AG04450 (cell line): Measurements from ENCODE around the gene NUDT9. TPM values are rescaled to one million over a fixed set of nuclear protein-coding genes. Genes with fewer than 3 reads are reported as not detected.
"Not testable (repeated sequence)": the region's sequence is repeated elsewhere in the genome, so short reads cannot be mapped to it uniquely, and the experiment has no call there.

Experiments used
- CTCF ChIA-PET: fragments of 300-600, 350-600 bp; formaldehyde crosslinking; extraction: SDS; loops from one replicate; lab custom pipeline; 2022; ENCODE audit warnings: antibody characterized with exemption, inconsistent platforms; lab: Charles Lee
- POLR2A ChIA-PET: fragments of 350-600 bp; formaldehyde crosslinking; extraction: SDS; loops from one replicate; lab custom pipeline; 2021; ENCODE audit warnings: antibody characterized with exemption, inconsistent platforms; lab: Yijun Ruan, JAX
- DNase-seq: peaks from one replicate; pipeline ENCODE4 v3.0.0-alpha.2; 2011; ENCODE audit warnings: low read depth, low spot score
- H3K27ac ChIP-seq: one replicate; pipeline ENCODE4 v1.5.1; 2012; ENCODE audit warnings: low read depth, low read length, control low read depth
- H3K27me3 ChIP-seq: one replicate; pipeline ENCODE4 v1.6.0; 2012; ENCODE audit warnings: low read length; ENCODE audit not compliant: control insufficient read depth, insufficient read depth
- H3K4me3 ChIP-seq: 2 replicates; pipeline ENCODE4 v1.5.1; 2011; ENCODE audit warnings: mild to moderate bottlenecking, low read depth, low read length, control low read depth
- H3K9me3 ChIP-seq: 2 replicates; pipeline ENCODE4 v1.5.1; 2012; ENCODE audit warnings: low read length; ENCODE audit not compliant: control insufficient read depth, insufficient read depth
- CTCF ChIP-seq: IDR thresholded peaks from 2 replicates; pipeline ENCODE4 v1.5.1; 2011; ENCODE audit warnings: low read depth, low read length, control low read depth, inconsistent platforms
- polyA plus RNA-seq: library from polyadenylated mRNA; depleted of rRNA; stranded (reverse); fragments of >200 nt; gene quantifications from 2 replicates; pipeline ENCODE4 v1.2.3, GENCODE V29; 2011

NUDT9 gene
- polyA plus RNA-seq, 1 experiment = 31.4 TPM

GRCh38 chr4:87490664-87491369, 68.4 kb downstream of the NUDT9 start:
- H3K27me3 ChIP-seq = no peaks in the 10 kb centered on the region
- H3K4me3 ChIP-seq = no peak overlapping the region
- TF ChIP-seq CTCF = no peak
- no peak for DNase-seq
- H3K27ac ChIP-seq = no peak overlapping the region
- POLR2A ChIA-PET = no interaction called here
- peaks cover 11% of the 10 kb centered on the region for H3K9me3 ChIP-seq
- CTCF ChIA-PET = interaction anchor here (0.9 kb wide), 1 partner anchor 9 kb away, joined by 3 read pairs; no protein-coding TSS in a partner anchor

GRCh38 chr4:87491436-87491835, 69.1 kb downstream of the NUDT9 start:
- peaks cover 11% of the 10 kb centered on the region for H3K9me3 ChIP-seq
- TF ChIP-seq CTCF = no peak
- POLR2A ChIA-PET = no interaction called here
- no peaks in the 10 kb centered on the region for H3K27me3 ChIP-seq
- H3K27ac ChIP-seq = no peak overlapping the region
- CTCF ChIA-PET = no interaction called here
- DNase-seq = no peak
- H3K4me3 ChIP-seq = no peak overlapping the region

- POLR2A ChIA-PET, H3K27ac ChIP-seq, CTCF ChIA-PET, DNase-seq, H3K4me3 ChIP-seq, H3K27me3 ChIP-seq: not testable (repeated sequence)
- peaks cover 11% of the 10 kb centered on the region for H3K9me3 ChIP-seq
Observed at GRCh38 chr4:87491851-87492250, 69.5 kb downstream of the NUDT9 start.

- no peak for TF ChIP-seq CTCF
- Histone ChIP-seq H3K4me3 (no peak overlapping the region), H3K27ac (no peak overlapping the region), H3K9me3 (peaks cover 11% of the 10 kb centered on the region), H3K27me3 (no peaks in the 10 kb centered on the region)
- POLR2A ChIA-PET = no interaction called here
- no peak for DNase-seq
- CTCF ChIA-PET = interaction anchor here (0.6 to 1.0 kb wide), 2 partner anchors 117 to 540 kb away, joined by 4 to 5 read pairs; no protein-coding TSS in a partner anchor
Observed at GRCh38 chr4:87493115-87493514, 70.7 kb downstream of the NUDT9 start.

GRCh38 chr4:87497159-87497558, 74.8 kb downstream of the NUDT9 start:
- peak; percentile 34 for TF ChIP-seq CTCF
- no peak for DNase-seq
- Histone ChIP-seq H3K27ac (no peak overlapping the region), H3K9me3 (no peaks in the 10 kb centered on the region), H3K27me3 (no peaks in the 10 kb centered on the region), H3K4me3 (no peak overlapping the region)
- CTCF ChIA-PET = interaction anchor here (0.7 to 1.3 kb wide), 3 partner anchors 8 to 204 kb away, joined by 3 to 5 read pairs (median 3); no protein-coding TSS in a partner anchor
- POLR2A ChIA-PET = interaction anchor here (0.6 kb wide), 1 partner anchor 75 kb away, joined by 3 read pairs; no protein-coding TSS in a partner anchor
